Measurements from ENCODE around the gene ACVR1B.

ACVR1B gene

DNA sequence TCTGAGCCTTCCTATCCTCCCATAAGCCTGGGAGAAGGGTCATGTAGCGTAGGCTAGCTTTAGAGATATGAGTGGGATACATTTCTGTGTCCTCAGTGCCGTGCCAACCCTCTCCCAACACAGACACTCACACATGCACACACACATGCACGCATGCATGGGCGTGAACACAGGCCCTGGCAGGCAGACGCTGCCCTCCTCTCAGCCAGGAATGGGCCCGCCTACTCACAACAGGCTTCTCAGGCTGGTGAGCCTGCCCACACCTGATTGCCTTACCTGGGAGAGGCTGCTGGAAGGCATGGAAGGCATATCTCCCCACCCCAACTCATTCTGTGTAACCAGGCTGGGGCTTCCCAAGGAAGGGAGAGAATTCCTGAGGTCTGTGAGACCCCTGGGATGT is 12.8 kb upstream of the ACVR1B start:
- no peak for TF ChIP-seq CTCF (IDR thresholded peaks at IDR 0.05; ENCODE audit: low read depth, low read length, missing control alignments)

GRCh38 chr12:51941011-51941581 is 10.4 kb upstream of the ACVR1B start:
- no peak overlapping the region for H3K4me3 ChIP-seq (replicated peaks; ENCODE audit: low read depth, low read length)
- no peak for DNase-seq (ENCODE audit: extremely low read depth, low read depth)
- TF ChIP-seq CTCF (IDR thresholded peaks at IDR 0.05; ENCODE audit: low read depth, low read length, missing control alignments), result no peak

More for the DNA sequence above, 12.8 kb upstream of the ACVR1B start:
- no peak for DNase-seq (ENCODE audit: extremely low read depth, low read depth)
- H3K4me3 ChIP-seq (replicated peaks; ENCODE audit: low read depth, low read length), result no peak overlapping the region

- H3K4me3 ChIP-seq (replicated peaks; ENCODE audit: low read depth, low read length), result no peak overlapping the region
- no peak for DNase-seq (ENCODE audit: extremely low read depth, low read depth)
- no peak for TF ChIP-seq CTCF (IDR thresholded peaks at IDR 0.05; ENCODE audit: low read depth, low read length, missing control alignments)
Observed at GRCh38 chr12:51941604-51942003, 9.9 kb upstream of the ACVR1B start.

GRCh38 chr12:51942056-51942455 is 9.4 kb upstream of the ACVR1B start:
- no peak for DNase-seq (ENCODE audit: extremely low read depth, low read depth)
- TF ChIP-seq CTCF (IDR thresholded peaks at IDR 0.05; ENCODE audit: low read depth, low read length, missing control alignments), result no peak
- no peak overlapping the region for H3K4me3 ChIP-seq (replicated peaks; ENCODE audit: low read depth, low read length)

GRCh38 chr12:51942501-51943000 is 8.9 kb upstream of the ACVR1B start:
- H3K4me3 ChIP-seq (replicated peaks; ENCODE audit: low read depth, low read length), result no peak overlapping the region
- DNase-seq (ENCODE audit: extremely low read depth, low read depth), result no peak
- no peak for TF ChIP-seq CTCF (IDR thresholded peaks at IDR 0.05; ENCODE audit: low read depth, low read length, missing control alignments)

GRCh38 chr12:51943346-51943745 is 8.2 kb upstream of the ACVR1B start:
- no peak for DNase-seq (ENCODE audit: extremely low read depth, low read depth)
- no peak overlapping the region for H3K4me3 ChIP-seq (replicated peaks; ENCODE audit: low read depth, low read length)
- TF ChIP-seq CTCF (IDR thresholded peaks at IDR 0.05; ENCODE audit: low read depth, low read length, missing control alignments), result no peak

Data from HFF-Myc (cell line).